SK-N-MC (cell line): ENCODE data around the gene MCU.
"Not testable (repeated sequence)": the region's sequence is repeated elsewhere in the genome, so short reads cannot be mapped to it uniquely, and the experiment has no call there.

ENCODE experiments used
- EZH2 ChIP-seq: fragments of 200-600 bp; sonication (generic); IDR thresholded peaks from one replicate; pipeline ENCODE4 v1.6.1; 2017; ENCODE audit warnings: antibody characterized with exemption
- FOXP2 ChIP-seq: optimal IDR thresholded peaks from 2 replicates; pipeline ENCODE3; 2011; ENCODE audit warnings: mild to moderate bottlenecking, moderate library complexity; ENCODE audit not compliant: insufficient read depth; ENCODE audit errors: extremely low read length, control extremely low read depth
- POLR2AphosphoS5 ChIP-seq: IDR thresholded peaks from 2 replicates; pipeline ENCODE4 v1.6.1; 2012; ENCODE audit warnings: mild to moderate bottlenecking, low read depth, low read length, borderline replicate concordance

DNA sequence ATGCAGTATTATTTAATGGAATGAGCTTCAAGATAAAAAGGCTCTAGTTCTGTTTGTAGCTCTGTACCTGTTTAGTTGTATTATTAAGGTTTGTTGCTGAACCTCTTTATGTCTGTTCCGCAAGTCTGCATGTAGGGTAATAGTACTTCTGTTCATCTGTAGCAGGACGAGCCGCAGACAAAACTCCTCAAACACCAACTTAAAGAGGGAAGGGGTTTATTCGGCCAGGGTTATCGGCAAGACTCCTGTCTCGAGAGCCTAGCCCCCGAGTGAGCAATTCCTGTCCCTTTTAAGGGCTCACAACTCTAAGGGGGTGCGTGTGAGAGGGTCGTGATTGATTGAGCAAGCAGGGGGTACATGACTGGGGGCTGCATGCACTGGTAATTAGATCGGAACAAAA is 67.0 kb downstream of the MCU start:
- TF ChIP-seq EZH2, POLR2AphosphoS5, FOXP2: not testable (repeated sequence)
